ENCODE results near the gene GAL3ST3. TPM values are rescaled to one million over a fixed set of nuclear protein-coding genes. Genes with fewer than 3 reads are reported as not detected.
"Not testable (repeated sequence)": the region's sequence is repeated elsewhere in the genome, so short reads cannot be mapped to it uniquely, and the experiment has no call there.

Gene GAL3ST3
- total RNA-seq, 1 donor from 2014 or later: 0.18 TPM

- intact Hi-C loops (cut with micrococcal nuclease): no loop called here
- Mint-ChIP-seq H3K27me3 (ENCODE audit: low read depth) (peaks cover 6% of the 10 kb centered on the region), H3K4me1 (ENCODE audit: low read depth) (no peaks in the 10 kb centered on the region), H3K36me3 (ENCODE audit: low read depth) (no peaks in the 10 kb centered on the region), H3K4me3 (ENCODE audit: low read depth) (no peak overlapping the region), H3K9me3 (no peaks in the 10 kb centered on the region), H3K27ac (no peak overlapping the region)
- DNase-seq (ENCODE audit: low spot score): no peak
Measured at GRCh38 chr11:66032957-66033735, 15.8 kb downstream of the GAL3ST3 start.

- Mint-ChIP-seq H3K27me3 (ENCODE audit: low read depth) (peaks cover 7% of the 10 kb centered on the region), H3K4me3 (ENCODE audit: low read depth) (no peak within 1 kb of the TSS), H3K27ac (no peak within 1 kb of the TSS), H3K4me1 (ENCODE audit: low read depth) (peaks cover 10% of the 10 kb centered on the region), H3K9me3 (no peaks in the 10 kb centered on the region), H3K36me3 (ENCODE audit: low read depth) (no peaks in the 10 kb centered on the region)
- intact Hi-C loops (cut with micrococcal nuclease): no loop called here
- no peak for DNase-seq (ENCODE audit: low spot score)
Measured at GRCh38 chr11:66026017-66026529, 22.9 kb downstream of the GAL3ST3 start, which contains the start of gene CATSPER1. TSS of gene CATSPER1 (minus strand) at chr11:66026479. CDS start at chr11:66026379, 100 bp downstream.

GRCh38 chr11:66023186-66023440 is 25.8 kb downstream of the GAL3ST3 start:
- H3K27ac Mint-ChIP-seq; intact Hi-C loops (cut with micrococcal nuclease); H3K27me3 Mint-ChIP-seq (ENCODE audit: low read depth); H3K4me3 Mint-ChIP-seq (ENCODE audit: low read depth); DNase-seq (ENCODE audit: low spot score); H3K9me3 Mint-ChIP-seq; H3K36me3 Mint-ChIP-seq (ENCODE audit: low read depth): not testable (repeated sequence)
- peaks cover 15% of the 10 kb centered on the region for H3K4me1 Mint-ChIP-seq (ENCODE audit: low read depth)

- peak overlapping the region; percentile 55 for H3K4me3 Mint-ChIP-seq (ENCODE audit: low read depth)
- H3K36me3 Mint-ChIP-seq (ENCODE audit: low read depth): no peaks in the 10 kb centered on the region
- H3K4me1 Mint-ChIP-seq (ENCODE audit: low read depth): peaks cover 16% of the 10 kb centered on the region
- peaks cover 7% of the 10 kb centered on the region for H3K27me3 Mint-ChIP-seq (ENCODE audit: low read depth)
- DNase-seq (ENCODE audit: low spot score): peak; percentile 68
- H3K27ac Mint-ChIP-seq: peak overlapping the region; percentile 58
- H3K9me3 Mint-ChIP-seq: no peaks in the 10 kb centered on the region
- intact Hi-C loops (cut with micrococcal nuclease): no loop called here
Measured at GRCh38 chr11:66022401-66023185, 26.4 kb downstream of the GAL3ST3 start.

GRCh38 chr11:66020618-66021357 is 28.2 kb downstream of the GAL3ST3 start:
- H3K27me3 Mint-ChIP-seq (ENCODE audit: low read depth): peaks cover 7% of the 10 kb centered on the region
- peaks cover 18% of the 10 kb centered on the region for H3K4me1 Mint-ChIP-seq (ENCODE audit: low read depth)
- no peak for DNase-seq (ENCODE audit: low spot score)
- intact Hi-C loops (cut with micrococcal nuclease): no loop called here
- no peaks in the 10 kb centered on the region for H3K36me3 Mint-ChIP-seq (ENCODE audit: low read depth)
- H3K9me3 Mint-ChIP-seq: no peaks in the 10 kb centered on the region
- no peak overlapping the region for H3K4me3 Mint-ChIP-seq (ENCODE audit: low read depth)
- peak overlapping the region; percentile 38 for H3K27ac Mint-ChIP-seq

- Mint-ChIP-seq H3K9me3 (no peaks in the 10 kb centered on the region), H3K27me3 (ENCODE audit: low read depth) (peaks cover 7% of the 10 kb centered on the region), H3K36me3 (ENCODE audit: low read depth) (no peaks in the 10 kb centered on the region), H3K4me3 (ENCODE audit: low read depth) (no peak overlapping the region), H3K27ac (no peak overlapping the region), H3K4me1 (ENCODE audit: low read depth) (peaks cover 18% of the 10 kb centered on the region)
- intact Hi-C loops (cut with micrococcal nuclease): no loop called here
- DNase-seq (ENCODE audit: low spot score): no peak
Measured at GRCh38 chr11:66020212-66020611, 28.7 kb downstream of the GAL3ST3 start.

- no peaks in the 10 kb centered on the region for H3K9me3 Mint-ChIP-seq
- DNase-seq (ENCODE audit: low spot score): no peak
- intact Hi-C loops (cut with micrococcal nuclease): no loop called here
- peaks cover 14% of the 10 kb centered on the region for H3K4me1 Mint-ChIP-seq (ENCODE audit: low read depth)
- H3K27me3 Mint-ChIP-seq (ENCODE audit: low read depth): peaks cover 9% of the 10 kb centered on the region
- H3K27ac Mint-ChIP-seq: no peak overlapping the region
- no peak overlapping the region for H3K4me3 Mint-ChIP-seq (ENCODE audit: low read depth)
- H3K36me3 Mint-ChIP-seq (ENCODE audit: low read depth): no peaks in the 10 kb centered on the region
Measured at GRCh38 chr11:66017321-66017720, 31.6 kb downstream of the GAL3ST3 start.

GRCh38 chr11:66016793-66017177 is 32.2 kb downstream of the GAL3ST3 start:
- H3K27ac Mint-ChIP-seq: no peak overlapping the region
- H3K4me1 Mint-ChIP-seq (ENCODE audit: low read depth): peaks cover 14% of the 10 kb centered on the region
- no peaks in the 10 kb centered on the region for H3K36me3 Mint-ChIP-seq (ENCODE audit: low read depth)
- intact Hi-C loops (cut with micrococcal nuclease): no loop called here
- H3K9me3 Mint-ChIP-seq: no peaks in the 10 kb centered on the region
- no peak for DNase-seq (ENCODE audit: low spot score)
- H3K4me3 Mint-ChIP-seq (ENCODE audit: low read depth): no peak overlapping the region
- peaks cover 10% of the 10 kb centered on the region for H3K27me3 Mint-ChIP-seq (ENCODE audit: low read depth)

- no peaks in the 10 kb centered on the region for H3K9me3 Mint-ChIP-seq
- peaks cover 14% of the 10 kb centered on the region for H3K27me3 Mint-ChIP-seq (ENCODE audit: low read depth)
- H3K4me1 Mint-ChIP-seq (ENCODE audit: low read depth): peaks cover 9% of the 10 kb centered on the region
- H3K36me3 Mint-ChIP-seq (ENCODE audit: low read depth): no peaks in the 10 kb centered on the region
- DNase-seq (ENCODE audit: low spot score): no peak
- intact Hi-C loops (cut with micrococcal nuclease): no loop called here
- no peak overlapping the region for H3K27ac Mint-ChIP-seq
- no peak overlapping the region for H3K4me3 Mint-ChIP-seq (ENCODE audit: low read depth)
Measured at GRCh38 chr11:66015936-66016792, 32.8 kb downstream of the GAL3ST3 start.

GRCh38 chr11:66015454-66015881 is 33.5 kb downstream of the GAL3ST3 start:
- Mint-ChIP-seq H3K36me3 (ENCODE audit: low read depth) (no peaks in the 10 kb centered on the region), H3K27me3 (ENCODE audit: low read depth) (peaks cover 16% of the 10 kb centered on the region), H3K27ac (no peak overlapping the region), H3K4me1 (ENCODE audit: low read depth) (peaks cover 4% of the 10 kb centered on the region), H3K9me3 (no peaks in the 10 kb centered on the region), H3K4me3 (ENCODE audit: low read depth) (no peak overlapping the region)
- intact Hi-C loops (cut with micrococcal nuclease): no loop called here
- DNase-seq (ENCODE audit: low spot score): no peak

- H3K36me3 Mint-ChIP-seq (ENCODE audit: low read depth): no peaks in the 10 kb centered on the region
- intact Hi-C loops (cut with micrococcal nuclease): no loop called here
- H3K27ac Mint-ChIP-seq: no peak overlapping the region
- H3K4me1 Mint-ChIP-seq (ENCODE audit: low read depth): peaks cover 3% of the 10 kb centered on the region
- no peaks in the 10 kb centered on the region for H3K9me3 Mint-ChIP-seq
- no peak overlapping the region for H3K4me3 Mint-ChIP-seq (ENCODE audit: low read depth)
- H3K27me3 Mint-ChIP-seq (ENCODE audit: low read depth): peaks cover 19% of the 10 kb centered on the region
- DNase-seq (ENCODE audit: low spot score): no peak
Measured at GRCh38 chr11:66014804-66015453, 34.0 kb downstream of the GAL3ST3 start.

GRCh38 chr11:66013762-66014100 is 35.2 kb downstream of the GAL3ST3 start:
- H3K9me3 Mint-ChIP-seq: no peaks in the 10 kb centered on the region
- H3K36me3 Mint-ChIP-seq (ENCODE audit: low read depth): no peaks in the 10 kb centered on the region
- intact Hi-C loops (cut with micrococcal nuclease): no loop called here
- peaks cover 19% of the 10 kb centered on the region for H3K27me3 Mint-ChIP-seq (ENCODE audit: low read depth)
- H3K27ac Mint-ChIP-seq: no peak overlapping the region
- H3K4me1 Mint-ChIP-seq (ENCODE audit: low read depth): peaks cover 3% of the 10 kb centered on the region
- H3K4me3 Mint-ChIP-seq (ENCODE audit: low read depth): no peak overlapping the region
- no peak for DNase-seq (ENCODE audit: low spot score)

All from activated T-helper 2 cell treated with anti-CD3 and anti-CD28 coated beads, Interferon-gamma antibody, Interleukin-2, Interleukin-4, amounts not matched to agents 10 μg/mL and 5 μg/mL and 100 μg/mL, durations not matched to agents 14 hours and 24 hours and 36 hours (primary cell).